ENCODE results near the gene TANGO2. TPM values are rescaled to one million over a fixed set of nuclear protein-coding genes. Genes with fewer than 3 reads are reported as not detected.

Gene TANGO2
- 5.3 TPM for polyA plus RNA-seq (2013, experiment 1 of 2)
- 4.2 TPM for polyA plus RNA-seq (2013, experiment 2 of 2)

GRCh38 chr22:20020533-20021195, at the start of gene TANGO2:
Gene TANGO2, plus strand, starts transcription at chr22:20021110. Its CDS starts 15,689 bp downstream, at chr22:20036799.
- peak; percentile 92 for DNase-seq
- H3K27ac ChIP-seq (ENCODE audit: low read depth, low read length): no peak within 1 kb of the TSS

GRCh38 chr22:19971276-19972124, 49.4 kb upstream of the TANGO2 start:
- no peak overlapping the region for H3K4me3 ChIP-seq (ENCODE audit: low read length)
- WGBS (ENCODE audit: extremely low coverage, insufficient coverage, low lambda C conversion rate): no CpG with 5 or more reads among the region's 28 CpGs
- no peak overlapping the region for H2AK5ac ChIP-seq (ENCODE audit: low read length)
- H3K9ac ChIP-seq (ENCODE audit: low read length): no peak overlapping the region
- no peaks in the 10 kb centered on the region for H3K79me1 ChIP-seq (ENCODE audit: low read length)
- H2BK15ac ChIP-seq (replicated peaks; ENCODE audit: low read depth): no peak overlapping the region
- H3K4ac ChIP-seq (ENCODE audit: low read depth, low read length): no peak overlapping the region
- no peak overlapping the region for H3K18ac ChIP-seq (ENCODE audit: low read length)
- H3K23ac ChIP-seq (ENCODE audit: low read length): no peak overlapping the region
- no peak overlapping the region for H3K27ac ChIP-seq (ENCODE audit: low read depth, low read length)
- H3K4me1 ChIP-seq (ENCODE audit: control insufficient read depth, low read depth, low read length): peaks cover 8% of the 10 kb centered on the region
- H3K36me3 ChIP-seq (ENCODE audit: control insufficient read depth, insufficient read depth, low read length): no peaks in the 10 kb centered on the region
- no peak overlapping the region for H3K56ac ChIP-seq (ENCODE audit: low read length)
- no peak for DNase-seq
- no peak overlapping the region for H4K5ac ChIP-seq (ENCODE audit: low read length)
- H3K4me2 ChIP-seq (ENCODE audit: low read length): no peak overlapping the region
- no peaks in the 10 kb centered on the region for H3K27me3 ChIP-seq (ENCODE audit: insufficient read depth, low read length, poor library complexity)
- no peak overlapping the region for H4K8ac ChIP-seq (ENCODE audit: low read depth, low read length)
- H2BK120ac ChIP-seq (ENCODE audit: low read depth, low read length): no peak overlapping the region
- H2BK5ac ChIP-seq (ENCODE audit: low read length): no peak overlapping the region
- no peaks in the 10 kb centered on the region for H3K79me2 ChIP-seq (ENCODE audit: control insufficient read depth, insufficient read depth, low read length)

More at GRCh38 chr22:20020533-20021195, at the start of gene TANGO2:
- Histone ChIP-seq H2BK120ac (ENCODE audit: low read depth, low read length) (no peak within 1 kb of the TSS), H3K56ac (ENCODE audit: low read length) (peak within 1 kb of the TSS; percentile 96), H3K79me1 (ENCODE audit: low read length) (peaks cover 1% of the 10 kb centered on the region), H3K4ac (ENCODE audit: low read depth, low read length) (no peak within 1 kb of the TSS), H3K27me3 (ENCODE audit: insufficient read depth, low read length, poor library complexity) (peaks cover 10% of the 10 kb centered on the region), H4K8ac (ENCODE audit: low read depth, low read length) (no peak within 1 kb of the TSS), H3K36me3 (ENCODE audit: control insufficient read depth, insufficient read depth, low read length) (no peaks in the 10 kb centered on the region), H2BK5ac (ENCODE audit: low read length) (no peak within 1 kb of the TSS), H3K4me2 (ENCODE audit: low read length) (peak within 1 kb of the TSS; percentile 94), H3K18ac (ENCODE audit: low read length) (peak within 1 kb of the TSS; percentile 72), H3K4me3 (ENCODE audit: low read length) (peak within 1 kb of the TSS; percentile 50), H2BK15ac (replicated peaks; ENCODE audit: low read depth) (no peak within 1 kb of the TSS), H3K4me1 (ENCODE audit: control insufficient read depth, low read depth, low read length) (peaks cover 2% of the 10 kb centered on the region), H3K79me2 (ENCODE audit: control insufficient read depth, insufficient read depth, low read length) (no peaks in the 10 kb centered on the region), H4K5ac (ENCODE audit: low read length) (no peak within 1 kb of the TSS), H3K23ac (ENCODE audit: low read length) (peak within 1 kb of the TSS; percentile 87), H3K9ac (ENCODE audit: low read length) (peak within 1 kb of the TSS; percentile 80), H2AK5ac (ENCODE audit: low read length) (no peak within 1 kb of the TSS)
- WGBS (ENCODE audit: extremely low coverage, insufficient coverage, low lambda C conversion rate): no CpG with 5 or more reads among the region's 61 CpGs

- no peak overlapping the region for H3K9ac ChIP-seq (ENCODE audit: low read length)
- H4K8ac ChIP-seq (ENCODE audit: low read depth, low read length): no peak overlapping the region
- H3K4me3 ChIP-seq (ENCODE audit: low read length): no peak overlapping the region
- no peak overlapping the region for H3K23ac ChIP-seq (ENCODE audit: low read length)
- H2BK15ac ChIP-seq (replicated peaks; ENCODE audit: low read depth): no peak overlapping the region
- no peak overlapping the region for H2BK120ac ChIP-seq (ENCODE audit: low read depth, low read length)
- no peaks in the 10 kb centered on the region for H3K36me3 ChIP-seq (ENCODE audit: control insufficient read depth, insufficient read depth, low read length)
- H3K27me3 ChIP-seq (ENCODE audit: insufficient read depth, low read length, poor library complexity): no peaks in the 10 kb centered on the region
- H2AK5ac ChIP-seq (ENCODE audit: low read length): no peak overlapping the region
- no peak overlapping the region for H3K4me2 ChIP-seq (ENCODE audit: low read length)
- no peaks in the 10 kb centered on the region for H3K79me2 ChIP-seq (ENCODE audit: control insufficient read depth, insufficient read depth, low read length)
- no peak overlapping the region for H2BK5ac ChIP-seq (ENCODE audit: low read length)
- H3K79me1 ChIP-seq (ENCODE audit: low read length): no peaks in the 10 kb centered on the region
- H3K18ac ChIP-seq (ENCODE audit: low read length): no peak overlapping the region
- no peak for DNase-seq
- peaks cover 8% of the 10 kb centered on the region for H3K4me1 ChIP-seq (ENCODE audit: control insufficient read depth, low read depth, low read length)
- H3K56ac ChIP-seq (ENCODE audit: low read length): no peak overlapping the region
- H4K5ac ChIP-seq (ENCODE audit: low read length): no peak overlapping the region
- WGBS (ENCODE audit: extremely low coverage, insufficient coverage, low lambda C conversion rate): no CpG with 5 or more reads among the region's 9 CpGs
- no peak overlapping the region for H3K4ac ChIP-seq (ENCODE audit: low read depth, low read length)
- no peak overlapping the region for H3K27ac ChIP-seq (ENCODE audit: low read depth, low read length)
Measured at GRCh38 chr22:19972251-19972650, 48.7 kb upstream of the TANGO2 start.

GRCh38 chr22:19972652-19973550, 48.0 kb upstream of the TANGO2 start:
- Histone ChIP-seq H3K27ac (ENCODE audit: low read depth, low read length) (no peak overlapping the region), H2BK120ac (ENCODE audit: low read depth, low read length) (no peak overlapping the region), H3K9ac (ENCODE audit: low read length) (no peak overlapping the region), H3K4me3 (ENCODE audit: low read length) (no peak overlapping the region), H3K79me1 (ENCODE audit: low read length) (no peaks in the 10 kb centered on the region), H2BK15ac (replicated peaks; ENCODE audit: low read depth) (no peak overlapping the region), H4K8ac (ENCODE audit: low read depth, low read length) (no peak overlapping the region), H4K5ac (ENCODE audit: low read length) (no peak overlapping the region), H2AK5ac (ENCODE audit: low read length) (no peak overlapping the region), H3K4ac (ENCODE audit: low read depth, low read length) (no peak overlapping the region), H3K4me2 (ENCODE audit: low read length) (no peak overlapping the region), H3K79me2 (ENCODE audit: control insufficient read depth, insufficient read depth, low read length) (no peaks in the 10 kb centered on the region), H3K23ac (ENCODE audit: low read length) (no peak overlapping the region), H3K4me1 (ENCODE audit: control insufficient read depth, low read depth, low read length) (peaks cover 8% of the 10 kb centered on the region), H3K27me3 (ENCODE audit: insufficient read depth, low read length, poor library complexity) (no peaks in the 10 kb centered on the region), H3K36me3 (ENCODE audit: control insufficient read depth, insufficient read depth, low read length) (no peaks in the 10 kb centered on the region), H2BK5ac (ENCODE audit: low read length) (no peak overlapping the region), H3K56ac (ENCODE audit: low read length) (no peak overlapping the region), H3K18ac (ENCODE audit: low read length) (no peak overlapping the region)
- WGBS (ENCODE audit: extremely low coverage, insufficient coverage, low lambda C conversion rate): no CpG with 5 or more reads among the region's 50 CpGs
- no peak for DNase-seq

- Histone ChIP-seq H2AK5ac (ENCODE audit: low read length) (no peak overlapping the region), H3K27me3 (ENCODE audit: insufficient read depth, low read length, poor library complexity) (no peaks in the 10 kb centered on the region), H3K4me1 (ENCODE audit: control insufficient read depth, low read depth, low read length) (peaks cover 8% of the 10 kb centered on the region), H3K4ac (ENCODE audit: low read depth, low read length) (no peak overlapping the region), H3K27ac (ENCODE audit: low read depth, low read length) (no peak overlapping the region), H3K23ac (ENCODE audit: low read length) (no peak overlapping the region), H3K56ac (ENCODE audit: low read length) (no peak overlapping the region), H4K8ac (ENCODE audit: low read depth, low read length) (no peak overlapping the region), H2BK5ac (ENCODE audit: low read length) (no peak overlapping the region), H3K79me2 (ENCODE audit: control insufficient read depth, insufficient read depth, low read length) (no peaks in the 10 kb centered on the region), H3K79me1 (ENCODE audit: low read length) (no peaks in the 10 kb centered on the region), H2BK15ac (replicated peaks; ENCODE audit: low read depth) (no peak overlapping the region), H3K36me3 (ENCODE audit: control insufficient read depth, insufficient read depth, low read length) (peaks cover under 1% of the 10 kb centered on the region), H2BK120ac (ENCODE audit: low read depth, low read length) (no peak overlapping the region), H4K5ac (ENCODE audit: low read length) (no peak overlapping the region), H3K9ac (ENCODE audit: low read length) (no peak overlapping the region), H3K18ac (ENCODE audit: low read length) (no peak overlapping the region), H3K4me3 (ENCODE audit: low read length) (no peak overlapping the region), H3K4me2 (ENCODE audit: low read length) (no peak overlapping the region)
- no peak for DNase-seq
- WGBS (ENCODE audit: extremely low coverage, insufficient coverage, low lambda C conversion rate): no CpG with 5 or more reads among the region's 46 CpGs
Measured at GRCh38 chr22:19973551-19974267, 47.2 kb upstream of the TANGO2 start.
